Measurements from ENCODE around the gene UFL1.
A peak's percentile ranks its signal among the peaks of the same experiment; 100 is the strongest.
"Not testable (repeated sequence)": the region's sequence is repeated elsewhere in the genome, so short reads cannot be mapped to it uniquely, and the experiment has no call there.

The UFL1 gene

DNA sequence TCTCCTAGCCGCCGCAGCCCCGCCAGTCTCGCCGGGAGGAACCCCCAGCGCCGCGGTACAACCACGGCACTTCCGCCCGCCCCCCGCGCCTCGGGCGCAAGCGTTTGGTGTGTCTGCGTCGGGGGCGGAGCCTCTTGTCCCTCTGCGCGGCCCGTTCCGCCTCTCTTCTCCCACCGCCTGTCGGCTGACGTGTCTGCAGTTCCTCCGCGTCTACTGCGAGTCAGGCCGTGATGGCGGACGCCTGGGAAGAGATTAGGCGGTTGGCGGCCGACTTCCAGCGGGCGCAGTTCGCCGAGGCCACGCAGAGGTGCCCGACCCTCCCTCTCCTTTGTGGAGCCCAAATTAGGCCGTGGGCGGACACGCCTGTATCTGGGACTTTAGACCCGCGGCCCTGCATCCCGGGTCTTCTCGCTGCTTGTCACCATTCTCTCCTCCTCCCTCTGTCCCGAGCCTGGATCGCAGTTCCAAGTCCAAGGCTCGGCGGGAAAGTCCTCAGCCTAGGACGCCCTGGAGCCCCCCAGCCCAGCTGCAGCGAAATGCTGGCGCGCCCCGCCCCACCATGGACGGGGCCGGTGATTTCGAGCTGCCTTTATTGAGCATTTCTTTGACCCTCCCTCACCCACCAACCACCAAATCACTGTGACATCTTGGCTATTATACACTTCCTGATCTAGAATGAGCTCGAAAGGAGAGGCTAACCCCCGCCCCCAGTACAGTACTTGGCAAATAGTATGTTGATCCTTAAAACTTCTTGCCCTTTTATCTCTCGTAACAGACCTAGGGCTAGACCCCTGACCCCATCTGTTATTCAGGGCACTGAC, at the start of gene UFL1:
TSS of gene UFL1 (plus strand) at position 163 of the 821 bp plus-strand sequence. CDS start at position 231, 68 bp downstream.
- DNase-seq: peak; percentile 93

DNA sequence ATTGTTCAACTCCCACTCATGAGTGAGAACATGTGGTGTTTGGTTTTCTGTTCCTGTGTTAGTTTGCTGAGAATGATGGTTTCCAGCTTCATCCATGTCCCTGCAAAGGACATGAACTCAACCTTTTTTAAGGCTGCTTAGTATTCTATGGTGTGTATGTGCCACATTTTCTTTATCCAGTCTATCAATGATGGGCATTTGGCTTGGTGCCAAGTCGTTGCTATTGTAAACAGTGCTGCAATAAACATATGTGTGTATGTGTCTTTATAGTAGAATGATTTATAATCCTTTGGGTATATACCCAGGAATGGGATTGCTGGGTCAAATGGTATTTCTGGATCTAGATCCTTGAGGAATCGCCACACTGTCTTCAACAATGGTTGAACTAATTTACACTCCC, 49.3 kb upstream of the UFL1 start:
- DNase-seq: not testable (repeated sequence)

DNA sequence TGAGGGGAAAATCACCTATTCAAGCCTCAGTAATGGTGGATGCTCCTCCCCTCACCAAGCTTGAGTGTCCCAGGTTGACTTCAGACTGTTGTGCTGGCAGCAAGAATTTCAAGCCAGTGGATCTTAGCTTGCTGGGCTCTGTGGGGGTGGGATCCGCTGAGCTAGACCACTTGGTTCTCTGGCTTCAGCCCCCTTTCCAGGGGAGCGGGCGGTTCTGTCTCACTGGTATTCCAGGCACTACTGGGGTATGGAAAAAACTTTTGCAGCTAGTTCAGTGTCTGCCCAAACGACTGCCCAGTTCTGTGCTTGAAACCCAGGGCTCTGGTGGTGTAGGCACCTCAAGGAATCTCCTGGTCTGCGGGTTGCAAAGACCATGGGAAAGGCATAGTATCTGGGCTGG, 42.9 kb upstream of the UFL1 start:
- DNase-seq: no peak

DNA sequence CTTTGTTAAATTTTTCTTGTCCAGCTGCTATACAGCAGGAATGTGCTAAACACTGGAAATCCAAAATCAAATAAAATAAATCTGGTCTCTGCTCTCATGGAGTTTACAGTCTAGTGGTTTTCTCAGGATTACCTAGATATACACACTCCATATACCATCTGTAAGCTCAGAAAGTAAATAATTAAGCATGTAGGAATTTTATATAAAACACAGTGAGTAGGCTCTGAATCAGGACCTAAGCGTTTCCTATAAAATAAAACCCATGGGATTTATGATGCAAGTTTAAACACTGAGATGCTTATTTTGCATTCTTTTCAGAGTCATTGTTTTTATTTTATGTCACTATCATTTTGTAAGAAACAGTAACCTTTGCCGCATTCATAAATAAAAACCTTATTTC, 29.7 kb upstream of the UFL1 start:
- no peak for DNase-seq

DNA sequence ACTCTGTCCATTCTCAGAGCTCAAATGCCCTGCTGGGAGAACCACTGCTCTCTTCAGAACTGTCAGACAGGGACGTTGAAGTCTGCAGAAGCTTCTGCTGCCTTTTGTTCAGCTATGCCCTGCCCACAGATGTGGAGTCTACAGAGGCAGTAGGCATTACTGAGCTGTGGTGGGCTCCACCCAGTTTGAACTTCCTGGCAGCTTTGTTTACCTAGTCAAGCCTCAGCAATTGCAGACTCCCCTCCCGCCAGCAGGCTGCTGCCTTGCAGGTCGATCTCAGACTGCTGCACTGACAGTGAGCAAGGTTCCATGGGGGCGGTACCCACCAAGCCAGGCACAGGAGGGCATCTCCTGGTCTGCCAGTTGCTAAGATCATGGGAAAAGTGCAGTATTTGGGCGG, 21.8 kb upstream of the UFL1 start:
- DNase-seq: peak; percentile 74

DNA sequence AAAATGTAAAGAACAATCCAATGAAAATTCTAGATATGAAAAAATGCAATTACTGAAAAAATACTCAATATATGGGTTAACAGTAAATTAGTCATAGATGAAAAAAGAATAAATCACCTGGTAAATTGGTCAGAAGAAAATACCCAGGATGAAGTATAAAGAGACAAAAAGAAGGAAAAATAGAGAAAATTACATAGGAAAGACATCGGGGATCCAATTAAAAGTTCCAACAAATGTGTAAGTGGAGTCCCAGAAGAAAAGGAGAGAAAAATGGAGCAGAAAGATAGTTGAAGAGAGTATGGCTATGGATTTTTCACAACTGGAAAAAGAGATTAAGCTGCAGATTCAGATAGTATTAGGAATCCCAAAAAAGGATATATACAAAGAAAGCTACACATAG, 18.7 kb upstream of the UFL1 start:
- no peak for DNase-seq

DNA sequence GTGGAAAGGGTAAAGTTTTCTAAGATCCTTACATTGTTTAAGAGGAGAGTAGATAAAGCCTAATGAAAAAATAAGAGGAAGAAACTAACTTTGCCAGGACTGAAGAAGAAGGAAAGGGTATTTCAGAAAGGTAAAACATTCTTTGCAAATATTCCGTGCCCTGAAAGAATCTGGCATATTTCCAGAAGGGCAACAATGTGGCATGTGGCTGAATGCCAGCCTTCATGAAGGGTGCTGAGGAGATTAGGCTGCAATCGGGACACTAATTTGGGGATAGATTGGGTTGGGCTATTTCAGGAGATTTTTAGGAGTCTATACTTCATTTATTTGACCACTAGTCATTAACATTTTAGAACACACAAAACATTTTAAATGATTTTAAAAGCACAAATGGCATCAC, 16.2 kb upstream of the UFL1 start:
- no peak for DNase-seq

DNA sequence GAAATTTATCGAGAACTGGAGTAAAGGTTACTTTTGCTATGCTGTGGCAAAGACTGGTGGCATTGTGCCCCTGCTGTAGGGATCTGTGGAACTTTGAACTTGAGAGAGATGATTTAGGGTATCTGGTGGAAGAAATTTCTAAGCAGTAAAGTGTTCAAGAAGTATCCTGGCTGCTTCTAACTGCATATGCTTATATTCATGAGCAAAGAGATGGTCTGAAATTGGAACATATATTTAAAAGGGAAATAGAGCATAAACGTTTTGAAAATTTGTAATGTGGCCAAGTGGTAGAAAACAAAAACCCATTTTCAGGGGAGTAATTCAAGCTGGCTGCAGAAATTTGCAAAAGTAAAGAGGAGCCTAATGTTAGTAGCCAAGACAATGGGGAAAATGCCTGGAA, 12.3 kb upstream of the UFL1 start:
- DNase-seq: no peak

DNA sequence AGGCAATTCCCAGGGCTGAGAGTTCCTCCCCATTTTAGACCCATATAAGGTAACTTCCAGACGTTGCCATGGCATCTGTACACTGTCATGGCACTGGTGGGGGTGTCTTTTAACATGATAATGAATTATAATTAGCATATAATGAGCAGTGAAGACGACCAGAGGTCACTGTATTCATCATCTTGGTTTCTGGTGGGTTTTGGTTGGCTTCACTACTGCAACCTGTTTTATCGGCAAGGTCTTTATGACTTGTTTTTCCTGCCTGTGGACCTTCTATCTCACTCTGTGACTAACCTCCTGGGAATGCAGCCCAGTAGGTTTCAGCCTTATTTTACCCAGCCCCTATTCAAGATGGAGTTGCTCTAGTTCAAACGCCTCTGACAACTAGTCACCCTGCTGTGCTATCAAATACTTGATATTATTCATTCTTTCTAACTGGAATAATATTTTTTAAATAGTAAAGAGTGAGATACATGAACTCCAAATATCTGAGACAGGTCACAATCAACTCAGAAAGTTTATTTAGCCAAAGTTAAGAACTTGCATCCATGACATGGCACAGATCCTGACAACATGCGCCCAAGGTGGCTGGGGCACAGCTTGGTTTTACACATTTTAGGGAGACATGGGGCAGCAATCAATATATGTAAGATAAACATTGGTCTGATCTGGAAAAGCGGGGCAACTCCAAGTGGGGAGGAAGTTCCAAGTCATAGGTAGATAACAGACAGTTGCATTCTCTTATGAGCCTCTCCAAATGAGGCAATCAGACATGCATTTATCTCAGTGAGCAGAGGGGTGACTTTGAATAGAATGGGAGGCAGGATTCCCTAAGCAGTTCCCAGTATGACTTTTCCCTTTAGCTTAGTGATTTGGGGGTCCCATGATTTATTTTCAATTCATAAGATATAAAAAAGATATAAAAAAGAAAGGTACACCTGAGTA, 1.2 kb upstream of the UFL1 start:
- no peak for DNase-seq

DNA sequence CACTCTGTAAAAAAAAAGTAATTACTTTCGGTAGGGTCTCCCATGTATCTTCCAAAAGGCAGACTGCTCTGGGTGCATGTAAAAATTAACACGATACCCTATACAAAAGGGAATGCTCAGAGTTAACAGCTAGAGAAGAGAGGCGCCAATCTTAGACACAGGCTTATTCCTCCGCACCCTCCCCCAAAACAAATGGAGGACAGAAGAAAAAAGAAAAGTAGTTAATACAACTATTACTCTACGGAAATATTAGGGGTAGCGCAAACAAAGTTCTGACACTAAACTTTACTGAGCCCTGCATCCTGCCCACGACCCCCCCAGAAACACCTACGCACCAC, 331 bp upstream of the UFL1 start:
- DNase-seq: no peak

DNA sequence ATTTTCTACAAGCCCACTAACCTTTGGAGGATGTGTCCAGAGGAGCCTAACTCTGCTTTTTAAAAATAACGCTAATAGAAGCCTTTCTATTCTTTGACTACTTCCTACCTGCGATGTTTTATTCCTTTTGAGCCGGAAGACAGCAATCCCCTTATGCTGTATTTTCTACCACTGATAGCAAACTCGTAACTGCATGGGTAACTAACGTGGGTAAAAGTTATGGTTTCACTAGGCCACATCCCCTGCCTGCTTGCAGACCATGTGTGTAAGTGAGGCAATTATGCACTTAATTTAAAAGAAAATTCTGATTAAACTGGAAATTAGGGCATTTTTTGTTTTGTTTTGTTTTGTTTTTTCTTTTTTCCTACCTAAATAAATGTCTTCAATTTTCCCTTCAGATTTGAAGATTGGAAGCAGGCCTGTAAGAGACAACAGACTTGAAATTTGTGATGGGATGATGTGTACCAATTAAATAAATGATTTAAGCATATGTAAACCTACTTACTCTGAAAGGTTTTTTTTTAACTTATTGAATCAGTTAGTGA, 931 bp downstream of the UFL1 start:
- no peak for DNase-seq

DNA sequence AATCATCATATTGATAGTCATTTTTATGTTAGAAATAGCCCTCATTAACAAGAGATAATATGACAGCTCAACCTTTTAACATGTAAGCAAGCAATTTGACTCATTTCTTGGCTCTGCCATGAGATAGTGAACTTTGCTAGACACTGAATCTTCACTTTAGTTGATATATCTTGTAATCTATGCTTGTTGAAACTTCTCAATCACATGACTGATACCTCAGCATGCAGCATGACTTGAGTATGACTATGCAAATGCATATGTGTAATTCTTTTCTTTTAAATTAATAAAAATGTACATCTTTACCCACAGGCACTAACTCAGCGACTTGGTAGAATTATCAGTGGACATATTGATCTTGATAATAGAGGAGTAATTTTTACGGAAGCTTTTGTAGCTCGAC, 6.6 kb downstream of the UFL1 start:
- no peak for DNase-seq

DNA sequence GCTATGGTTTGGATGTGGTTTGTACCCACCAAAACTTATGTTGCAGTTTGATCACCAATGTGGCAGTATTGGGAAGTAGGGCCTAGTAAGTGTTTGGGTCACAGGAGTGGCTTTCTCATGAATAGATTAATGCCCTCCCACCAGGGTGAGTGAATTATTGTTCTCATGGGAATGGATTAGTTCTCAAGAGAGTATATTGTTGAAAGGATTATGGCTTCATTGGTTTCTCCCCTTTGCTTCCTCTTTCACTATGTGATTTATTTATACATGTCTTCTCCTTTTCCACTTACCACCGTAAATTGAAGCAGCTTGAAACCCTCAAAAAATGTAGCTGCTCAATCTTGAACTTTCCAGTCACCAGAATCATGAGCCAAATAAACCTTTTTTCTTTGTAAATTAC, 10.8 kb downstream of the UFL1 start:
- DNase-seq: no peak

DNA sequence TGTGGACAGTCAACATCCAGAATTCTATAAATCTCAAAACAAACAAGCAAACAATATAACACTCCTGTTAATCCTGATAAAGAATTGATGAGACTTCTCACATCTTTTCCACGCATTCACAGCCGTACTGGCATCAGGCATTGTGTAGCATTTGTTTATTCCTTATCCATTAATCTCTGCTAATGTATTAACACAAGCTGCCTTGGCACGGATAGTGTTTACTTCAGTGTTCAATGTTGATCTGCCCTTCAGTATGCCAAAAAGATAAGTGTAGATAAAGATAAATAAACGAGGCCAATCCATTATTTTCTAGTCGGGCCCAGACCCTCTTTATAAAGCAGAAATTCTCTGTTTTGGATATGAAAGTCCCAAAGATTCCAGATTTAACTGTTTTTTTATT, 16.1 kb downstream of the UFL1 start:
- no peak for DNase-seq

DNA sequence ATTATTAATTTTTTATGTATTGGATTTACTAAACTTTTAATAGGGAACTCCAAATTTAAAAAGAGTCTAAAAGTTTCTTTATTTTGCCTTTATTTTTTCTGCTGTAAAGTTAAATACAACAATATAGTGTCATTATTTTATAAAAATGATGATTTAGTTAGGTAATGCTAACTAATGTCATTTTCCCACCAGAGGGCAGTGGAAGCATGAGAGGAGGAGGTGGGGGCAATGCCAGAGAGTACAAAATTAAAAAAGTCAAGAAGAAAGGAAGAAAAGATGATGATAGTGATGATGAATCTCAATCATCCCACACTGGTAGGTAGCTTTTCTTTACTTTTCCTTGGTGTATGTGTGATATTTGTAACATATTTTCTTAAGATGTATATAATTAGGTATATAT, 21.1 kb downstream of the UFL1 start:
- peak; percentile 19 for DNase-seq

DNA sequence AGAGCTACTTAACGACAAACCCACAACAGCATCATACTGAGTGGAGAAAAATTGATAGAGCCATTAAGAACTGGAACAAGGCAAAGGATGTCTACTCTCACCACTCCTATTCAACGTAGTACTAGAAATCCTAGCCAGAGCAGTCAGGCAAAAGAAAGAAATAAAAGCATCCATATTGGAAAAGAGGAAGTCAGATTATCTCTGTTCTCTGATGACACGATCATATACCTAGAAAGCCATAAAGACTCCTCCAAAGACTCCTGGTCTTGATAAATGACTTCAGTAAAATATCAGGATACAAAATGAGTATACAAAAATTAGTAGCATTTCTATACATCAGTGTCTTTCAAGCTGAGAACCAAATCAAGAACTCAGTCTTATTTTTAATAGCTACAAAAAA, 24.3 kb downstream of the UFL1 start:
- no peak for DNase-seq

DNA sequence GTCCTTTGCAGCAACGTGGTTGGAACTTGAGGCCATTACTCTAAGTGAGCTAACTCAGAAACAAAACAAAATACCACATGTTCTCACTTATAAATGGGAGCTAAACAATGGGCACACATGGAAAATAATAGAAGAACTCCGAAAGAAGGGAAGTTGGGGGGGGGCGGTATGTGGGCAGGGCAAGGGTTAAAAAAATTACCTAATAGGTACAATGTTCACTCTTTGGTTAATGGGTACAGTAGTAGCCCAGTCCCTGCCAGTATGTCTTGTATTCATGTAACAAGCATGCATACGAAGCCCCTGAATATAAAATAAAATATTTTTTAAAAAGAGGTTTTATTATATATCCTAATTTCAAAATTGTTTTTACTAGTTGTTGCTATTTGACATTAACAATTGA, 26.0 kb downstream of the UFL1 start:
- no peak for DNase-seq

DNA sequence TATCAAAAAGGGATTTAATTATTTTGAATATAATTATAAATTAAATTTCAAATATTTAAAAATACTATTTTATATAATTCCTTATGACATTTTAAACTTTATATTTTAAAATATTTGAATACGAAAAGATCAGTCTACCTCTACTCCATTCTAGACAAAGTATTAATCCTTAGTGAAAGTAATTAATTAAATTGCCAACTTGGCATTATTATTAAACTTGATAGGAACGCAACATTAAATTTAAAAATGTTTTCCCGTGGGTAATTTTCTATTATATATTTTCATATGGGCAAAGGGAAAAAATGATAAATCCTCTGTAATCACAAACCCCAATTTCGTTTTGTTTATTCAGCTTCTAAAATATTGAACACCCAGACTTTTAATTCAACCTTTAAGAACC, 33.0 kb downstream of the UFL1 start:
- no peak for DNase-seq

DNA sequence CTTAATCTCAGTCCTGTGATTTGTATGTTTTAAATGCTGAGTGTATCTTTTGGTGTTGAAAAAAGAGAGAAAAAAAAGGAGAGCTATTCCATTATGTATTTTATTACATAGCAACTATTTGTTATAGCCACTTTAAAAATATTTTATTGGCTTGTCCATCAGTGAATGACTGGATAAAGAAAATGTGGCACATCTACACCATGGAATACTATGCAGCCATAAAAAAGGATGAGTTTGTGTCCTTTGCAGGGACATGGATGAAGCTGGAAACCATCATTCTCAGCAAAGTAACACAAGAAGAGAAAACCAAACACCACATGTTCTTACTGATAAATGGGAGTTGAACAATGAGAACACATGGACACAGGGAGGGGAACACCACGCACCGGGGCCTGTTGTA, 38.1 kb downstream of the UFL1 start:
- DNase-seq: not testable (repeated sequence)

DNA sequence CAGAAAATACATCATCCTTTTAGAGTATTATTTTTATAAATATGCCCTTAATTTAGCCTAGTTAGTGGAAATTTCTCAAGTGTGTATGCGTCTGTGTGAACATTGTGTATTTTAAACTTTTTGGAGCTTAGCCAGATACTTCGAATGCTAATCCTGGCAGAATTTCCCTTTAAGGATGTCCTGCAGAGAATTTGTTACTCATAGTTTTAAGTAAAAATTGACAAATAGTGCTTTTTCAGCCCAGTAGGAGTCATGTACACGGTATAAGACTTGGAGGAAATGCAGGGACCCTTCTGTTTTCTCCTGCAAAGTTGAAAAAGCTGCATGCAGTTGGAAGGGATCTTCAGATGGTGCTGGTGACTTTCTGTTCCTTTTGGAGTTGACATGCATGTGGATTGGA, 41.3 kb downstream of the UFL1 start, which contains the start of gene FHL5:
TSS of gene FHL5 (plus strand) at position 243 of the 400 bp plus-strand sequence. CDS start 40,486 bp downstream, outside the sequence.
- no peak for DNase-seq

DNA sequence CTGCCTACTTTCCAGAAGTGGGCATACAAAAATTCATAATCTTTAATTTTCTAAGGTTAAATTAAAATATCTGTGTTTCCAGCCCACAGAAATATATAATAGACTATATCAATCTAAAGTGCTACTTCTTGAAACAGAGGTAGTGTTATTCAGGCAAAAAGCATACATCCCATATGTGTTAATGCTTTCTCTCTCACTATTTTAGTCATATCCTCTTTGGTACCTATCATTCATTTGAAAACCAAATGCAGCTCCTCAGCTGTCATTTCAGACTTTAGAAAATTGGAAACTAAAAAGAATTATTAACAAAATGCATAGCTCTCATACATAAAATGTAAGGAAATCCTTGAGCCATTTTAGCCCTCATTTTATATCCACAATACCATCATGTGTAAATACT, 42.2 kb downstream of the UFL1 start:
- DNase-seq: no peak

DNA sequence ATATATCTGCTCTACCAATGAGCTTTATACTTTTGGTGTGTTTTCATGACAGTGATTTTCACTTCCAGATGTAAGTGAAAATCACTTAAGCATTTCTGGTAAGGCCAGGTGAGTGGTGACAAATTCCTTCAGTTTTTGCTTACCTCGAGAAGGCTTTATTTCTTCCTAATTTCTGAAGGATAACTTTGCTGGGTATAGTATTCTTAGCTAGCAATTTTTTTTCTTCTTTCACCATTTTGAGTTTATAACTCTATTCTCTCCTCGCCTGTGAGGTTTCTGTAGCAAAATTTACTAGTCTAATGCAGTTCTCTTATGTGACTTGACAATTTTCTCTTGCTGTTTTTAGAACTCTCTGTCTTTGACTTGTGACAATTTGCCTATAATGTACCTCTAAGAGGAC, 48.4 kb downstream of the UFL1 start:
- no peak for DNase-seq

DNA sequence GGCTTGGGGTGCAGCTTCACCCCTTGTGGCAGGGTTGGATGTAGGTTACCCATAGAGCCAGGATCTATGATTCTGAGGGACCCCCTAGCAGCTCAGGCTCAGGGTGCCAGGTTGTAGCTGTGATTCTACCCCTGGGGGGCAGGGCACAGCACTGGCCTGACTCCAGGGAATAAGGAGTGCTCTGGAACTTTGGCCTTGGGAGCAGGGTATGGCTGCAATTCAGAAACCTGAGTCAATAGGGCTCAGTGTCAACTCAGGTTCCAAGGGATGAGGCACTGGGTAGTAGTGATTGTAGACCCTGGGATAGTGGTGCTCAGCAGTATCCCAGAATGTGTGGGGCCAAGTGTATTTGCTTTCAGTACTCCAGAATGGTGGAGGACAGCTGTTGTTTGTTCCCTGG, 49.9 kb downstream of the UFL1 start:
- no peak for DNase-seq

DNA sequence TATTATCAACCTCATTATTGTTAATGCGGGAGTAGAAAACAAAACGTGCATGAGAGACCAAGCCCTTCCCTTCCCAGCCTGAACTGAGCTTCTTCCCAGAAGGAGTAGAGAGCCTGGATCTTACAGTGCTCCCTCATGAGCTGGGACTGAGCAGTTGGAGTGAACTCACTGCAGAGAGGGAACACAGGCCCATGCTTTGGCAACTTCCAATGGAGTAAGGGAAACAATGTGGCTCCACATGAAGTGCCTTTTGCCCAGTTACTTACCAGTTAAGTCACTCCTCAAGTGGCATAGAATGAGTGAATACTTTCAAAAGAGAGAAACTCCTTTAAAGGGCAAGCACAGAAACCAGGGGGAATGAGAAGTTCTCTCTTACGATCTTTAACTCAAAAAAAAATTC, 53.8 kb downstream of the UFL1 start:
- no peak for DNase-seq

Data from CD4-positive, alpha-beta T cell treated with Interleukin-12 subunit alpha and Interleukin-12 subunit beta, for 1 hour (primary cell).